B cell (primary cell): Measurements from ENCODE around the gene SERPINA4.

Experiments used
- CTCF ChIP-seq: fragments of 200-600 bp; IDR thresholded peaks from one replicate; pipeline ENCODE4 v1.8.0; 2022; ENCODE audit warnings: antibody characterized with exemption, mild to moderate bottlenecking
- EZH2 ChIP-seq: IDR thresholded peaks from 2 replicates; pipeline ENCODE4 v1.6.1; 2012; ENCODE audit warnings: borderline replicate concordance, low read depth, mild to moderate bottlenecking, moderate library complexity, low read length; ENCODE audit not compliant: insufficient read depth, poor library complexity, severe bottlenecking

- TF ChIP-seq CTCF, result no peak
- TF ChIP-seq EZH2, result no peak
Observed at GRCh38 chr14:94535506-94535905, 25.7 kb upstream of the SERPINA4 start.
